Natural killer cell (primary cell): ENCODE results near the gene TBC1D22A. TPM values are rescaled to one million over a fixed set of nuclear protein-coding genes. Genes with fewer than 3 reads are reported as not detected.
A peak's percentile ranks its signal among the peaks of the same experiment; 100 is the strongest.

Source experiments
- ATAC-seq, 3 donors: fragments of 150-1000 bp in 2 of 3; fragments of 200-7000 bp in 1 of 3; cut with Tn5 transposase; 1 replicate in 1 of 3; 2 replicates in 2 of 3; pipeline ENCODE4 v1.10.0; 2021; ENCODE audit warnings: mild to moderate bottlenecking in 2 of 3, moderate library complexity in 2 of 3
- DNase-seq, 2 donors: peaks; one replicate each; pipeline versions ENCODE4 v3.0.0 to v3.0.0-alpha.2; 2013 to 2021; ENCODE audit warnings: mixed read lengths in 1 of 2
- H3K27ac ChIP-seq: one replicate; pipeline ENCODE4 v1.5.1; 2013; ENCODE audit warnings: mild to moderate bottlenecking, low read length
- H3K27me3 ChIP-seq: one replicate; pipeline ENCODE4 v1.6.1; 2013; ENCODE audit warnings: low read length; ENCODE audit not compliant: control insufficient read depth, insufficient read depth
- H3K36me3 ChIP-seq: one replicate; pipeline ENCODE4 v1.6.1; 2013; ENCODE audit warnings: low read length; ENCODE audit not compliant: control insufficient read depth, insufficient read depth
- H3K4me1 ChIP-seq: one replicate; pipeline ENCODE4 v1.6.1; 2013; ENCODE audit warnings: low read length; ENCODE audit not compliant: control insufficient read depth, insufficient read depth
- H3K4me3 ChIP-seq: one replicate; pipeline ENCODE4 v1.5.1; 2013; ENCODE audit warnings: low read length
- H3K9me3 ChIP-seq: one replicate; pipeline ENCODE4 v1.6.1; 2013; ENCODE audit warnings: low read length; ENCODE audit not compliant: control insufficient read depth, insufficient read depth
- H3K27ac Mint-ChIP-seq, 2 donors: one replicate each; pipeline ENCODE4 v1.8.0; 2022; ENCODE audit warnings: mild to moderate bottlenecking in 2 of 2, mixed read lengths in 2 of 2, moderate library complexity in 1 of 2
- H3K27me3 Mint-ChIP-seq, 2 donors: one replicate each; pipeline ENCODE4 v1.8.0; 2022; ENCODE audit warnings: low read depth in 2 of 2, mixed read lengths in 2 of 2
- H3K36me3 Mint-ChIP-seq: one replicate; pipeline ENCODE4 v1.8.0; 2022; ENCODE audit warnings: mixed read lengths
- H3K4me1 Mint-ChIP-seq, 2 donors: one replicate each; pipeline ENCODE4 v1.8.0; 2022; ENCODE audit warnings: mixed read lengths in 2 of 2
- H3K4me3 Mint-ChIP-seq: one replicate; pipeline ENCODE4 v1.8.0; 2022; ENCODE audit warnings: mild to moderate bottlenecking, moderate library complexity, mixed read lengths
- H3K9me3 Mint-ChIP-seq, 2 donors: one replicate each; pipeline ENCODE4 v1.8.0; 2022; ENCODE audit warnings: mixed read lengths in 2 of 2
- CTCF ChIP-seq: fragments of 200-600 bp; IDR thresholded peaks from one replicate; pipeline ENCODE4 v1.8.0; 2022; ENCODE audit warnings: antibody characterized with exemption
- WGBS: methylation state at CpG from one replicate; pipeline ENCODE4 v1.1.7; 2013; ENCODE audit warnings: missing lambda C conversion rate; ENCODE audit not compliant: insufficient coverage; 5-methylcytosine and 5-hydroxymethylcytosine counted together
- intact Hi-C: fragments of 100-400 bp; cut with micrococcal nuclease; formaldehyde crosslinking; loops from one replicate; pipeline ENCODE4 v1.14.2; 2022
- total RNA-seq, 4 donors: library from RNA; stranded (reverse); fragments of 120-200 nt in 1 of 4; gene quantifications; one replicate each; pipeline versions ENCODE4 v1.2.3 to v1.2.4, GENCODE V29; 2013 to 2022

TBC1D22A gene
- total RNA-seq, 3 donors from 2014 or later (not counting 1 experiment from before 2014, with no cell fraction given): 47.4 to 53.7 (median 53.2) TPM

GRCh38 chr22:46863794-46864193 lies 101.3 kb downstream of the TBC1D22A start:
- Mint-ChIP-seq H3K4me3 (no peak overlapping the region), H3K27me3 (no peaks in the 10 kb centered on the region), H3K9me3 (no peaks in the 10 kb centered on the region), H3K27ac (peak overlapping the region in 1 of 2 donors; percentile 70), H3K4me1 (peaks cover 42 to 51% of the 10 kb centered on the region in 2 donors), H3K36me3 (no peaks in the 10 kb centered on the region)
- peaks cover 5% of the 10 kb centered on the region for H3K36me3 ChIP-seq
- ATAC-seq (no peak), DNase-seq (no peak)
- H3K27me3 ChIP-seq: no peaks in the 10 kb centered on the region
- no peaks in the 10 kb centered on the region for H3K9me3 ChIP-seq
- no peak overlapping the region for H3K4me3 ChIP-seq
- TF ChIP-seq CTCF: no peak
- H3K4me1 ChIP-seq: peaks cover 10% of the 10 kb centered on the region
- 94% methylated on average over 6 of the region's 6 CpGs for WGBS
- H3K27ac ChIP-seq: no peak overlapping the region
- intact Hi-C loops: no loop called here

- ATAC-seq: no peak
- no peak for TF ChIP-seq CTCF
- no peaks in the 10 kb centered on the region for H3K9me3 ChIP-seq
- Mint-ChIP-seq H3K27me3 (no peaks in the 10 kb centered on the region), H3K4me1 (peaks cover 49 to 58% of the 10 kb centered on the region in 2 donors), H3K9me3 (no peaks in the 10 kb centered on the region), H3K27ac (peak overlapping the region in 1 of 2 donors; percentile 28), H3K4me3 (no peak overlapping the region), H3K36me3 (no peaks in the 10 kb centered on the region)
- H3K27ac ChIP-seq: no peak overlapping the region
- H3K4me1 ChIP-seq: peaks cover 10% of the 10 kb centered on the region
- H3K4me3 ChIP-seq: no peak overlapping the region
- peaks cover 5% of the 10 kb centered on the region for H3K36me3 ChIP-seq
- 96% methylated on average over 10 of the region's 10 CpGs for WGBS
- no peaks in the 10 kb centered on the region for H3K27me3 ChIP-seq
- DNase-seq: no peak
- intact Hi-C loops: no loop called here
Observed at GRCh38 chr22:46864314-46865051, 102.0 kb downstream of the TBC1D22A start.

- WGBS: 97% methylated on average over 3 of the region's 3 CpGs
- Mint-ChIP-seq H3K9me3 (no peaks in the 10 kb centered on the region), H3K36me3 (no peaks in the 10 kb centered on the region), H3K27ac (peak overlapping the region in 1 of 2 donors; percentile 28), H3K4me3 (no peak overlapping the region), H3K27me3 (no peaks in the 10 kb centered on the region), H3K4me1 (peaks cover 49 to 62% of the 10 kb centered on the region in 2 donors)
- no peaks in the 10 kb centered on the region for H3K27me3 ChIP-seq
- no peak for ATAC-seq
- no peak for TF ChIP-seq CTCF
- intact Hi-C loops: no loop called here
- DNase-seq: no peak
- peaks cover 5% of the 10 kb centered on the region for H3K36me3 ChIP-seq
- no peak overlapping the region for H3K27ac ChIP-seq
- H3K4me3 ChIP-seq: no peak overlapping the region
- H3K4me1 ChIP-seq: peaks cover 10% of the 10 kb centered on the region
- no peaks in the 10 kb centered on the region for H3K9me3 ChIP-seq
Observed at GRCh38 chr22:46865052-46865434, 102.6 kb downstream of the TBC1D22A start.

- DNase-seq (no peak), ATAC-seq (no peak)
- no peaks in the 10 kb centered on the region for H3K9me3 ChIP-seq
- Mint-ChIP-seq H3K36me3 (peaks cover under 1% of the 10 kb centered on the region), H3K27ac (no peak overlapping the region), H3K9me3 (no peaks in the 10 kb centered on the region), H3K4me3 (no peak overlapping the region), H3K4me1 (peaks cover 47 to 62% of the 10 kb centered on the region in 2 donors), H3K27me3 (no peaks in the 10 kb centered on the region)
- no peak for TF ChIP-seq CTCF
- 100% methylated on average over 7 of the region's 7 CpGs for WGBS
- H3K27me3 ChIP-seq: no peaks in the 10 kb centered on the region
- peaks cover 5% of the 10 kb centered on the region for H3K36me3 ChIP-seq
- H3K4me3 ChIP-seq: no peak overlapping the region
- peaks cover 10% of the 10 kb centered on the region for H3K4me1 ChIP-seq
- no peak overlapping the region for H3K27ac ChIP-seq
- intact Hi-C loops: no loop called here
Observed at GRCh38 chr22:46865642-46866041, 103.2 kb downstream of the TBC1D22A start.
